CD4-positive, alpha-beta T cell treated with Interleukin-4 for 1 hour (primary cell): ENCODE measurements around the gene CTNNA3.

Experiments used
- DNase-seq, 2 donors: peaks; one replicate each; pipeline ENCODE4 v3.0.0-alpha.2; 2020 to 2022

CTNNA3 gene

DNA sequence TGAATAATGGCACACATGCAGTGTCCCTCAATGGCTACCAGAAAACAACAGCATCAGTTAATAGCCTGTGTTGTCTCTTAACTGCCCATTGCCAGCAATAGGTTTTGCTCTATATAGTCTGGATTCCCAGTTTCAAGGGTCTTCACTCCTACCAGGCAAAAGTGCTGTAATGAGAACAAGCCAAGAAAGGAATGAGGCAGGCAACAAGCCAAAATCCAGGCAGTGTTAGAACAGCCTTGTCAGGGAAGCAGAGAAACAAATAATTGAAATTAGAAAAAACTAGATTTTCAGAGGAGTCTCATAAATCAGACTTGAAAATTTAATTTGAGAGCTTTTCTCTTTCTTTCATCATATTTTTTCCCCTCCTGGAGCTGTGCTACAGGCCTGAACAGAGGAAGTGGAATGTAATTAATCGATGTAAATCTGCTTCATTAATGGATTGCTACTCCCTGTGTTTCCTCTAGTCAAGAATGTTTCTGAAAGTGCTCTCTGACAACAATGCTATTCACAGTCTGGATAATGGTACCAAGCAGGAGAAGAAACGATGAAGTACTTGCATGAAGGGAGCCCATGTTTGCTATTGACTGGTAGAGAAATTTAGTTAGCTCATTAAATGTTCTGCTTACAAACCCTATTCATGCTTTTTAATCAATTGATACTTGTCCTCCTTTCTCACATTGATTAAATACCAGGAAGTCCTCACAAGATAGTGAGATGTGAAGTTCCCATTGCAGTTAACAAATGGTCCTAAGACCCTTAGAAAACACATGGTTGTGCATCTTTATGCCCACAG lies 972.2 kb downstream of the CTNNA3 start:
- no peak for DNase-seq

DNA sequence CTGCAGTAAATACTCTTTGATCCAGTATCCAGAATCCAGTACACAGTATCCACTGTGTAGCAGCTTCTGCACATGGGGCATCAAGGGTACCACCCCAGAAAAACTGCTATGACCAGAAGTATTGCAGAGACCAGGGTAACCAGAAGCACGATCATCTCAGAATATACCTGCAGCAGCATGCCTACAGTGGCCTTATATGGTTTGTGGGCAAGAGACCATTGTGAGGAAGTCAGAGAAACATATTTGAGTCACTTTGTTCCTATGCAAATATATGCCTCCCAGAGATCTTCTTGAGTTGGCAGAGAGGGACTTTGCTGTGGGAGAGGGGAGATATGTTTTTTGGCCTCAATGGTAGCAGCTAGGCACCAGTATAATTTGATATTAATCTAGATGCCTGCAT lies 976.5 kb downstream of the CTNNA3 start:
- DNase-seq = no peak

DNA sequence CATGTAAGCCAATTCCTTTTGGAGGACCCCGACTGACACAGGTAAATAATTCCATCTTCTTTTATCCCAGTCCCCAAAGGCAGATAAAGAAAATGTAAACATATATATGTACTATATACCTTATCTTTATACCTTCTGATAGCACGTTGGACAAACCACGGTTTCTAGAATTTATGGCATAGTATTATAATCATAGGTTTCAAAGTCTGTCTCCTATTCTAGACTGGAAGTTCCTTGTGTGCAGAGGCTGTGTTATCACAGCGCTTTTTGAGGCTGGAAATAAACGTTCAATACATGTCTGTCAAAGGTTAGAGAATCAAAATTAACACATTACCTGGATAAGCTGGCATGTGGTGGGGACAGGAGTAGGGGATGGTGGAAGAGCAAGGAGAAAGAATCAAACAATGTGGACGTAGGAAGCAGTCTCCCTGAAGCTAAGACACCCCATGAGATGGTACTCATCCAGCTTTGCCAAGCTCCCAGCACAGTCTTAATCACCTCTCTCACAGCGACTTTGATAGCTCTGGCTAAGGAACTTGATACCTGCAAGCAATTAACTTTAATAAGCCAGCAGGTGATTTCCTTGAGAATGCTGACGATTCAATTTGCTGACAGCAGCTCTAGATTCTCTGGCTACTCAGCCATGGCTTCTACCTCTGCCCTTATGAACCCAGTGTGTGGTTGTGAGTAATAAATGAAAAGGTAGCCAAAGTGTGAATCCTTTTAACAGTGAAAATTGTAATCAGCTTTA lies 978.6 kb downstream of the CTNNA3 start:
- no peak for DNase-seq

DNA sequence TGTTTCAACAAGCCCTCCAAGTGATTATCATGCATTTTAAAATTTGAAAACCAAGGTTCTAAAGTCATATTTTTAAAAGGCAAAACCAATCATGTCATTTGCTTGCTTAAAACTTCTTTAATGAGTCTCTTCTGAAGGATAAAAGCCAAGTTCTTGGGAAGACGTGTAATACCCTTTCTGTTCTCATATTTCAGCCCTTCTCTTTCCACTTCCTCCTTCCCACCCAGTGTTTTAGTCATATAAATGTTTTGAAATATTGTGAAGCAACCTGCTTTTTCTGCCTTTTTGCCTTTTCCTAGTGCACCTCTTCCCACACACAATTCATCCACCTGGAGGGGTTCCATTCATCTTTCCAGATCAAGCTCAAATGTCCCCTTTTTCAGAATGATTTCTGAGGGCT lies 981.3 kb downstream of the CTNNA3 start:
- no peak for DNase-seq

DNA sequence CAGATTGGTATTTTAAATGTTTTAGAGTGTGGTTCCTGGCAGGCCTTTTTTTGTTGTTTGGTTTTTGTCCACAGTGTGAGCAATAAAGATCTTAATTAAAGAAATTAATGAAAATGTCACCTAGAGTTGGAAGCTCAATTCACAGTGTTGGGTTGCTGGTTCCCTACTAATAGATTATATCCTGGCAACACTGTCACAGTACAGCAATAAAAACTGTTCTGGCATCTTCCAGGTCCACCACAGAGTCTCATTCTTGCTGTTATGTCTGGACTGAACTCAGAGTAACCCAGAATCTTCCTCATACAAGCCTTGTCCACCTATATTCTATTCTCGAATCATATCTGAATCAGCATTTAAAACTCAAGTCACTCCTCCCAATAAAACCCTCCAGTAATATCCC lies 982.6 kb downstream of the CTNNA3 start:
- no peak for DNase-seq

DNA sequence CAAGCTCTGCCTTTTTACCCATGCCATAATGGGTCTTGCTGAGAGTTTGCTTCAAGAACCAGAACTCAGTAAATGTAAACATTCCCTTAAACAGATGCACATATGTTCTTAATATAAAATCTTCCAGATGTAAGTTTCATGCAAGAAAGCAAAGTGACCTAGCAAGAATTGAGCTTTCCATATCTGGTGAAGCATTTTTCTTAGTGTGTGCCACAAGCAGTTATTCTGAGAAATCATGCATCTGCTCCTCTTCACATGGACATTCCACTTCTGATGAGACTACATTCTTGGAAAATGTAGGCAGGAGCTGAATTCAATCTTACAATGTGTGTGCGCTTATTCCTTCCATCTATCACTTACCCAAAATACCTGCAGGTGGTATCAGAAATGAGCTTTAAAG lies 997.9 kb downstream of the CTNNA3 start:
- no peak for DNase-seq

DNA sequence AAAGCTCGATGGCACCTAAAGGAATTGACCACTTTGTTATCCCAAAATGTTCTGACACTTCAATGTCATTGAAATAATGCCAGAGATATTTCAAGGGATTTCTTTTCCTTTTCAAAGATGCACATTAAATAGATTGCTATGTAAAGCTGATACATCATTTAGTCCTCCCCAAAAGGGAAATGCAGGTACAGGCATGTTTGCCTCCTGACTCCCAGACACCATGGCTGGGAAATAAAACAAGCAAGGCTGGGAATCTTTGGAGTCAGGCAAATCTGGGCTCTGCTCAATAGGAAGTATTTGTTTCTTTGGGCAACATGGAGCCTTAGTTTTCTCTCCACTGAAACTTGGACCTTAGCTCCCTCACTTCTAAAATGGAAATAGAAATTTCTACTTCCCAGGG lies 1000.9 kb downstream of the CTNNA3 start:
- DNase-seq = no peak

DNA sequence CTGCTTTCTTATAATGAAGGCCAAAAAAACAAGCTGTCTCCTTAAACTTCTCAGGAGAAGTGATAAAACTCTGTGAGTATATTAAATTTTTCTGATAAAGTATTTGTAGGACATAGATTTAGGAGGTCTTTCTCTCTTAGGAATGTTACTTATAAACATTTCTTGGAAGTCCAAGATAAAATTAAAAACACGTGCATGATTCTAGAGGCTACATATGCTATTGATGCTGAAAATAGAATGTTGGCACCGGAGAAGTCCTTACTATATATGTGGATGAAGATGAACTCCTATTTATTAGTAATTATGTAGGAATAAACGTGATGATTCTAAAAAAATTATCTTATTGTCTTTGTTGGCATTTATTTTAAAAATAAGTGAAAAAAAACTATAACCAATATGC lies 1011.4 kb downstream of the CTNNA3 start:
- DNase-seq = no peak

DNA sequence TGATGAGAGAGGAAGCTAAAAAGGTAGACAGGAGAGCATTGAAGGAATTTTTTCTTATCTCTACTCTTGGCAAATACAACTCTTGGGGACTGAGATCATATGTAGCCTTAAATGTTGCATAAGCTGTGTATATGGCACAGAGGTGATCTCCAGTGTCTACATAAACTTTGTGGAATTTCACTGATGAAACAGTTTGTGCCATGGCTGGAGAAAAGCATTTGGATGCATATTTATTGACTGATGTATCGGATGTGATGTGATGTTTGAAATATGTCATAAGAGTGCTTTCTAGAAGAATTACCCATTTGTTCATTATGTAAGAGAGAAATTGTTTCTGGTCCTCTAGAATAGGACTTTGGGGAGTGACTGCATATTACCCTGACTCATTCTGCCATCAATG lies 1015.1 kb downstream of the CTNNA3 start:
- no peak for DNase-seq

DNA sequence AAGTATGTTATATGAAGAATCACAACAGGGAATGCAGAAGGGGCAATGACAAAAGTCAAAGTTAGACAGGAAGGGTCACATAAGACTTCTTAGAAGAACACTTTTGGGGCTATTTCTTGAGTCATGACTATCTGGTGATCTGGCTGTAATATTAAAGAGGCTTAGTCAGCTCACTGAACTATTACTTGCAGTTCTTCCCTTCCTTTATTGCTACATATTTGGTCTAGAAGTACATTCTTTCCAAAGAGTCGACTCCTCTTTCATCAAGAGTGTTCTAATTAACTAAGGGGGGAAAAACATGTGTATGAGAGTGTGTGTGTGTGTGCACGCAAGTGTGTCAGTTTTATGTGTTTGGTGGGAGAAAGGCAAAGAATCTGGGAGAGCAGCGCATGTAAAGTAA lies 1017.5 kb downstream of the CTNNA3 start:
- DNase-seq = no peak

DNA sequence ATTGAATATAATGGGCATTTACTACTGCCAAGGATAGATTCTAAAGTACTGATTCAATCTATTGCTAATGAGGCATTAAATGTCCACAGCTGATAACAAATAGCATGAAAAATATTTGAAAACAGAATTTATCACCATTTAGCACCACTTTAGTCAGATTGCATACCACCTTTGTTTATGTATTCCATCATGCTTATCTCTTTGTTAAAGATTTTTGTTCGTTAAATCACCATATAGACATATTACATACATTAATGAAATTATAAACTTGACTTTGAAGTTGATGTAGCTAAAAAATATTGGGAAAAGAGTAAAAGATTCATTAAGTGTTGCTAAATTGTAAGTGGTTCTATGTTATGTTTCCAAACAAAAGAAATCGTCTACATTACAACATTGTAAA lies 1022.9 kb downstream of the CTNNA3 start:
- no peak for DNase-seq

DNA sequence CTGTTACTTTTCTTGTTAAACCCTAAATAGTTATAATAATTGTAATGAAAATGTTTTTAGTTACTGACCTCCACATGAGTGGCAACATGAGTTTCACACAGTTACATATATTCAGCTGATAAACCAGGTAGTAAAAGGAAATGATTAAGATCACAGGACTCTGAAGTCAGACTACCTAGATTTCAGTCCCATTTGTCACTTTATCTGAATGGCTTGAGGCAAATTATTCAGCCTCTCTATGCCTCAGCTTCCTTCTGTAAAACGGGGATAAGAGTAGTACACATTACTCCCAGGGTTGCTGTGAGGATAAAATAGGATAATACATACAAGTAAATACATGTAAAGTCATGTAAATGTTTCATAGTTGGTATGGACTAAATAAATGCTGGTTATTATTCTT lies 1024.4 kb downstream of the CTNNA3 start:
- no peak for DNase-seq

DNA sequence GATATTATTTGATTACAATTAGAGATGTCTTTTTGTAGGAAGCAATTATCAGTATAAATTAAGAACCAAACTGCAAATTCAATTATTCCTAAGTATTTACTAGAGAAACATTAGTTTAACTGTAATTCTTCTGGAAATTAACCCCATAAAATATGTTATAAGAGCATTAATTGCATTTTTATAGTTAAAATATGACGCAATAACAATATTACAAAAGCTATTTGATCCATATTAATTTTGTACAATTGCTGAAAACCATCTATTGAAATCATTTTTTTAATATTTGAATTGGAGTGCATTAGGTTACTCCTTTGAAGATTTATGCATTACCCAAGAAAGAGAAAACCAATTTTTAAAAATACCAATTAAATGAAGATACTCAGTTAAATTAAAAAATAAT lies 1024.9 kb downstream of the CTNNA3 start:
- DNase-seq = no peak

DNA sequence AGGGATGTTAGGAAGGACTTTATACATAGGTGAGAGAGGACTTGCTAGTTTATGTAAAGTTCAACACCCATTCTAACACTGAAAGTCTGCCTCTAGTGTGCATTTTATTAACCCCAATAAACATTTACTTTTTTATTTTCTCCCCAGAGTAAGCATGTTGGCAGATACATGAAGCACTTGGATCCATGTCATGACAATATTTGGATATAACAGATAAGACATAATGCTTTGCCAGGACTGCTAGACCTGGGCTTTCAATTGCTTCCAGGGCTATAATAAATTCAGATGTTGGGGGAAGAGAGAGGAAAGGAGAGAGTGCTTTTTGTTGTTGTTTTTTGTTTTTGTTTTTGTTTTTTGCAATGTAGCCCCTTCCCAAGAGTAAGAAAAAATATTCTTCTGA lies 1039.5 kb downstream of the CTNNA3 start:
- no peak for DNase-seq

DNA sequence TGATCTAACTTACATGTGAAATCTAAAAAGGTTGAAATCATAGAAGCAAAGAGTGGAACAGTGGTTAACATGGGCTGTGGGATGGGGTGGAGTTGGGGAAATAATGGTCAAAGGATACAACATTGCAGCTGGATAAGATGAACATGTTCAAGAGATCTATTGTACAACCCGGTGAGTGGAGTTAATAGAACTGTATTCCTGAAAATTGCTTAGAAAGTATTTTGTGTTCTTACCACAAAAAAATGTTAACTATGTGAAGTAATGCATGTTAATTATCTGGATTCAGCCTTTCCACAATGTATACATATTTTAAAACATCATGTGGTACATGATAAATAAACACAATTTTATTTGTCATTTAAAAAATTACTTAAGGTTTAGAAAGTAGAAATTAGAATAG lies 1041.1 kb downstream of the CTNNA3 start:
- no peak for DNase-seq

DNA sequence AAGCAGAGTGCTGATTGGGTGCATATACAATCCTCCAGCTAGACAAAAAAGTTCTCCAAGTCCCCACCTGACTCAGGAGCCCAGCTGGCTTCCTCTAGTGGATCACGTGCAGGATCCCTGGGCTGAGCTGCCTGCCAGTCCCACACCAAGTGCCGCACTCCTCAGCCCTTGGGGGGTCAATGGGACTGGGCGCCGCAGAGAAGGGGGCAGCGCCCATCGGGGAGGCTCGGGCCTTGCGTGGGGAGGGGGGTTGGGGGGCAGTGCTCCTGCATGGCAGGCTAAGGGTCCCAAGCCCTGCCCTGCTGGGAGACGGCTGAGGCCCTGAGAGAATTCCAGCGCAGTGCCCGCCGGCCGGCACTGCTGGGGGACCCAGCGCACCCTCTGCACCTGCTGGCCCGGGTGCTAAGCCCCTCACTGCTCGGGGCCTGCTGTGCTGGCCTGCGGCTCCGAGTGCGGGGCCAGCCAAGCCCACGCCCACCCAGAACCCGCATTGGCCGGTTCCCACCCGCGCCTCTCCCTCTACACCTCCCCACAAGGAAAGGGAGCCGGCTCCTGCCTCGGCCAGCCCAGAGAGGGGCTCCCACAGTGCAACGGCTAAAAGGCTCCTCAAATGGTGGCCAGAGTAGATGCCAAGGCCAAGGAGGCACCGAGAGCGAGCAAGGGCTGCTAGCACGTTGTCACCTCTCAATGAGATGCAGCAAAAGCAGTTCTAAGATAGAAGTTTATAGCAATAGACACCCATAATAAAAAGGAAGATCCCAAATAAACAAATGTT lies 1044.5 kb downstream of the CTNNA3 start:
- no peak for DNase-seq

DNA sequence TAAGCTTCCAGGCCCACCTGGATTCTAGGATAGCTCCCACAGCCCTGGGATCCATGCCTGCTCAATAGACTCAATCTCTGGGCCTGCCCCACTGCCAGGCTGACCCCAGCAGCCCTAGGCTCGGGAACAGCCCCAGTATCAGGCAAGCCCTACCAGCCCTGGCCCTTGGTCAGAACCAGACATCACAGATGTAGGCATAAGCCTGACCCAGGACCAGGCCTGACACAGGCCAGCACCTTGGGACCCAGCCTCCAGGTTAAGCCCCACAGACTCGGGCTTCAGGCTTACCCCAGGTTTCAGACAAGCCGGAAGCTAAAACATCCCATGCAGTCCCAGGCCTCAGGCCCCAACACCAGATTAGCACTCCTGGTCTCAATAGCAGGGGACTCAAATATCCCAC lies 1046.4 kb downstream of the CTNNA3 start:
- DNase-seq = no peak

DNA sequence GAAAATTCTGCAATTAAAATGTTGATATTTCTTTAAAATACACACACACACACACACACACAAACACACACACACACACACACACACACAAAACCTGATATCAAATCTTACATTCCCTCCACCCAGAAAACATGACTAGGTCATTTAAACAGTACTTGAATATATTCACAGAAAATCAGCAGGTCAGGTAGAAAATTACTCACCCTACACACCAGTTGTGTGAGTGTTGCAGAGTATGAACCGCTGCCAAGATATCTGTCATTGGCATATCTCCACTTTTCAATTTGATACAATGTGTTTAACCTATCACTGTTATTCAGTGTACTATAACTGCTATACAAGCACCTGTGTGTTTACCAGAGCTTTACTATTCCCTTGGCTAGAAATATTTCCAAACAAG lies 1053.8 kb downstream of the CTNNA3 start:
- DNase-seq = no peak

DNA sequence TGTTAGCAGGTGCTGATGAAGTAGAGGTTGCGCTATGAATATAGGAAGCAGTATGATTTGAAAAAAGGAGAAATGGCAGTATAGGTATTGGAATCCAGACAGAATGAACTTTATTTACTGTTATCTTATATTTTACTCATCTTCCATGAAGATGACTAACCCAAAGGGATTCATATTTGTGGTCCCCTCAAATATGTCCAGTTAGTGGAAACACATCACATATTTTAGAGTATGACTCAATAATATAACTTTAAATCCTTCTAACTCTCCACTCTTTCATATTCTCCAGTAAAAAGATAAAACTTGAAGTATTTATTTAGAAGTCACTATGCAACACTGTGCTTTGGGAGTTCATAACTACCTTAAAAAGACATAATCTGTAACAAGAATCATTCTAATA lies 1056.6 kb downstream of the CTNNA3 start:
- DNase-seq = no peak

DNA sequence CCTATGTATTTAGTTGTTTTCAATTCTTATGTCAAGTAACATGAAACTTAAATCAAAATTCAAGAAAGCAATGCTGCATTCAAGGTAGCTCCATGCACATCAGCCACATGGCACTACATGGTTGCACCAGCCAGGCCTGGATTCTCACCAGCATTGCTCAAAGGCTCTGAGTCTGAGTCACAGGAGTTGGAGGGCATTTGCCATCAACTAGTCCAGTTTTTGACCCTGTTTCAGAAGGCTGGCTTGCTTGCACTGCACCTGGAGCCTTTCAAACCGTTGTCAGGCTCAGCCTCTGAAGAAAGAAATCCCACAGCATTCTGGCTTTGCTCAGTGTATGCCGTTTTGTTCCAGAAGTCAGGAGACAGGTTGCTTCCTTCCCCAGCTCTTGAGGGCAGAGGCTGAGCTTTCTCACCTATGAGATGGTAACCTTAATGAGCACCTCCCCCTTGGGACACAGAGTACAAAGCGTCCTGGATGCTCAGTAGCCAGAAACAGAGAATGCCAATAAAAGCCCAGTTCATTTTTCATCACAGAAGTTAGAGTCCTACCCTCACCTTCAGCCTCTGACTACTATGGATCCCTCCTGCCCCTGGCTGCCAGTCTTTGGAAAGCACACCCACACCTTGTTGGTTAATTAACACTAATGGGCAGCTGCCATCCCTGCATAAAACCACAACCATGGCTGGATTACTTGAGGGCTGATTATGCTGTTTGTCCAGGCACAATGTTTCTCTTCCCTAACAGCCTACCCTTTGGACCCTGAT lies 1058.5 kb downstream of the CTNNA3 start:
- no peak for DNase-seq

DNA sequence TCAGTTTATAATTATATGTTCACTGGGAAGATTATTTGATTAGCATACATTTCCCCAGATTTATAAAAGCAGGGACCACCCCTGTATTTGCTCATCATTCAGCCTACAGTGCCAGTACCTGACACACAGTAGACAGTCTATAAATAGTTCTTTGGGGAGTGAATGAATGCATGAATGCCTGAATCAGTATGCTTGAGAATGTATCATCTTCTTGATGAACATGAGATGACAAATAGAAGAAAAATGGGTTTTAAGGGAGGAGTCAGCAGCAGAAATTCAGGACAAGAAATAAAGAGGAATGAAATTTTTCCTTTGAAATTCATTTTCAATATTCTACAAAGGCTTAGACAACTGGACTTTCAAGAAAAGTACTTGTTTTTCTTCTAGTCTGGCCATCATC lies 1066.0 kb downstream of the CTNNA3 start:
- no peak for DNase-seq

DNA sequence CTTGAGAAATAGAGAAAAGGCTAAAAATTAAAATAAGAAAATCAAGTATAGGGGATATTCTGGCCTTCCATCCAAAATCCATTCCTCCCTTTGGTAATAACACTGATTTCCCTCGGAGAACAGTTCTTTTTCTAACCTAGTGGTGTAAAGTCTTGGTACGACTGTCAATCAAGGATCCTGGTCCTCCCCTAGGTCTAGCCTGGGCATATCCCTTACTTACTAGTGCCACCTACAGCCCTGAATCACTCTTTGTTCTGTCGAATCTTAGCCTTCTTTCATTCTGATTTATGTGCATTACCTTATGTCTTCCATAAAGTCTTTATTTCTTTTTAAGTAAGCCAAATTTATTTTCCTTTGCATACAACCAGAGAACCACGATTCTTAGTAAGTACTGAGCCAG lies 1068.8 kb downstream of the CTNNA3 start:
- no peak for DNase-seq
